ENCODE measurements around the gene SLC50A1. TPM values are rescaled to one million over a fixed set of nuclear protein-coding genes. Genes with fewer than 3 reads are reported as not detected.
"Not testable (repeated sequence)": the region's sequence is repeated elsewhere in the genome, so short reads cannot be mapped to it uniquely, and the experiment has no call there.

Gene SLC50A1
- total RNA-seq, 1 donor from 2014 or later, result 37.7 TPM

GRCh38 chr1:155116113-155116764 is 19.4 kb upstream of the SLC50A1 start:
- no peak for DNase-seq (ENCODE audit: low read depth)
- H3K4me3 ChIP-seq (ENCODE audit: low read depth, low read length), result no peak overlapping the region
- TF ChIP-seq CTCF (conservative IDR thresholded peaks at IDR 0.05; ENCODE audit: low read depth, low read length), result no peak

GRCh38 chr1:155117610-155118009 is 18.0 kb upstream of the SLC50A1 start:
- no peak for TF ChIP-seq CTCF (conservative IDR thresholded peaks at IDR 0.05; ENCODE audit: low read depth, low read length)
- no peak overlapping the region for H3K4me3 ChIP-seq (ENCODE audit: low read depth, low read length)
- no peak for DNase-seq (ENCODE audit: low read depth)

GRCh38 chr1:155118090-155118489 is 17.6 kb upstream of the SLC50A1 start:
- not testable (repeated sequence) for H3K4me3 ChIP-seq (ENCODE audit: low read depth, low read length); DNase-seq (ENCODE audit: low read depth)

- H3K4me3 ChIP-seq (ENCODE audit: low read depth, low read length), result no peak overlapping the region
- no peak for DNase-seq (ENCODE audit: low read depth)
- no peak for TF ChIP-seq CTCF (conservative IDR thresholded peaks at IDR 0.05; ENCODE audit: low read depth, low read length)
These were observed 15.4 kb upstream of the SLC50A1 start for GRCh38 chr1:155120253-155120652.

- DNase-seq (ENCODE audit: low read depth), result no peak
- H3K4me3 ChIP-seq (ENCODE audit: low read depth, low read length), result no peak overlapping the region
- TF ChIP-seq CTCF (conservative IDR thresholded peaks at IDR 0.05; ENCODE audit: low read depth, low read length), result no peak
These were observed 14.4 kb upstream of the SLC50A1 start for GRCh38 chr1:155121249-155121648.

- no peak for TF ChIP-seq CTCF (conservative IDR thresholded peaks at IDR 0.05; ENCODE audit: low read depth, low read length)
These were observed 13.3 kb upstream of the SLC50A1 start for GRCh38 chr1:155122308-155122707.

GRCh38 chr1:155123801-155124200 is 11.9 kb upstream of the SLC50A1 start:
- no peak overlapping the region for H3K4me3 ChIP-seq (ENCODE audit: low read depth, low read length)
- DNase-seq (ENCODE audit: low read depth), result no peak
- TF ChIP-seq CTCF (conservative IDR thresholded peaks at IDR 0.05; ENCODE audit: low read depth, low read length), result no peak

More at GRCh38 chr1:155122308-155122707, 13.3 kb upstream of the SLC50A1 start:
- no peak overlapping the region for H3K4me3 ChIP-seq (ENCODE audit: low read depth, low read length)
- no peak for DNase-seq (ENCODE audit: low read depth)
